HCT116 (cell line): ENCODE measurements around the gene TCFL5. TPM values are rescaled to one million over a fixed set of nuclear protein-coding genes. Genes with fewer than 3 reads are reported as not detected.

Source experiments
- ATAC-seq: fragments of 200-7000 bp; cut with Tn5 transposase; 2 replicates; pipeline ENCODE4 v1.9.1; 2020; ENCODE audit warnings: mild to moderate bottlenecking, moderate library complexity
- BruUV-seq: library from RNA; stranded (reverse); fragments of 400-500 nt; replicated peaks from 2 replicates; lab custom pipeline; 2021; lab: Mats Ljungman, UMichigan
- CTCF ChIA-PET: fragments of 300-600 bp; sonication (Branson Sonifier 250); formaldehyde crosslinking; loops from one replicate; lab custom pipeline; 2021; ENCODE audit warnings: antibody characterized with exemption; lab: Charles Lee
- POLR2A ChIA-PET: fragments of 300-600, 350-600 bp; sonication (Branson Sonifier 250); formaldehyde crosslinking; loops from one replicate; lab custom pipeline; 2021; ENCODE audit warnings: antibody characterized with exemption; lab: Charles Lee
- RAD21 ChIA-PET, 2 experiments: fragments of 300-600 bp; sonication (Branson Sonifier 250); formaldehyde crosslinking; loops; one replicate each; lab custom pipeline; 2023; ENCODE audit warnings: low total read pairs in 2 of 2; ENCODE audit not compliant: uncharacterized antibody in 2 of 2, unreplicated experiment in 2 of 2, low non-redundant PET in 1 of 2; lab: Charles Lee
- DNase-seq: peaks from one replicate; pipeline ENCODE4 v3.0.0-alpha.2; 2010; ENCODE audit warnings: low read depth, low spot score
- H2AFZ ChIP-seq: fragments of 200-600 bp; shearing (Covaris generic), sonication (generic); 2 replicates; pipeline ENCODE4 v1.6.1; 2017; ENCODE audit warnings: low read depth, mixed run types, mixed read lengths, antibody characterized with exemption, low read length; ENCODE audit not compliant: poor library complexity, severe bottlenecking
- H3K27ac ChIP-seq: 2 replicates; pipeline ENCODE4 v1.5.1; 2012; ENCODE audit warnings: low read depth, low read length
- H3K27me3 ChIP-seq: fragments of 200-600 bp; sonication (generic); 2 replicates; pipeline ENCODE4 v1.6.1; 2016; ENCODE audit warnings: mixed run types, low read length, mixed read lengths; ENCODE audit not compliant: insufficient read depth
- H3K36me3 ChIP-seq, 2 experiments: fragments of 200-500 bp in 1 of 2; fragments of 200-600 bp in 1 of 2; sonication (Bioruptor generic) in 1 of 2; sonication (generic) in 1 of 2; 2 replicates each; pipeline versions ENCODE4 v1.5.1 to v1.6.1; 2014 to 2016; ENCODE audit warnings: low read length in 2 of 2, inconsistent platforms in 1 of 2, mixed read lengths in 1 of 2, mixed run types in 1 of 2; ENCODE audit not compliant: insufficient read depth in 2 of 2, control insufficient read depth in 1 of 2
- H3K4me1 ChIP-seq, 2 experiments: fragments of 200-600 bp in 1 of 2; sonication (generic) in 1 of 2; 2 replicates each; pipeline versions ENCODE4 v1.5.1 to v1.6.1; 2012 to 2017; ENCODE audit warnings: low read length in 2 of 2, inconsistent platforms in 1 of 2, mild to moderate bottlenecking in 1 of 2, mixed read lengths in 1 of 2, mixed run types in 1 of 2, moderate library complexity in 1 of 2; ENCODE audit not compliant: insufficient read depth in 2 of 2, control insufficient read depth in 1 of 2
- H3K4me2 ChIP-seq: fragments of 200-600 bp; sonication (generic); 2 replicates; pipeline ENCODE4 v1.6.1; 2017; ENCODE audit warnings: mixed run types, low read length, mixed read lengths
- H3K4me3 ChIP-seq, 2 experiments: fragments of 200-600 bp in 1 of 2; sonication (generic) in 1 of 2; replicated peaks in 1 of 2; 2 replicates each; pipeline ENCODE4 v1.5.1; 2011 to 2016; ENCODE audit warnings: low read length in 2 of 2, control low read depth in 1 of 2, low read depth in 1 of 2, mild to moderate bottlenecking in 1 of 2, mixed read lengths in 1 of 2, mixed run types in 1 of 2
- H3K79me2 ChIP-seq: fragments of 200-600 bp; sonication (generic); 2 replicates; pipeline ENCODE4 v1.6.1; 2017; ENCODE audit warnings: mild to moderate bottlenecking, mixed run types, low read length, moderate library complexity, mixed read lengths; ENCODE audit not compliant: insufficient read depth
- H3K9ac ChIP-seq: fragments of 200-600 bp; sonication (generic); 2 replicates; pipeline ENCODE4 v1.6.1; 2016; ENCODE audit warnings: low read length, mixed read lengths
- H3K9me2 ChIP-seq: fragments of 200-600 bp; sonication (generic), shearing (Covaris generic); 2 replicates; pipeline ENCODE4 v1.6.1; 2017; ENCODE audit warnings: mixed run types, mild to moderate bottlenecking, moderate library complexity; ENCODE audit not compliant: insufficient read depth
- H3K9me3 ChIP-seq, 2 experiments: fragments of 200-500 bp in 1 of 2; fragments of 200-600 bp in 1 of 2; sonication (Bioruptor generic) in 1 of 2; sonication (generic) in 1 of 2; 2 replicates each; pipeline ENCODE4 v1.6.1; 2014 to 2017; ENCODE audit warnings: low read length in 2 of 2, mixed read lengths in 2 of 2, inconsistent platforms in 1 of 2, low read depth in 1 of 2, mild to moderate bottlenecking in 1 of 2, mixed run types in 1 of 2, moderate library complexity in 1 of 2; ENCODE audit not compliant: control insufficient read depth in 1 of 2, insufficient read depth in 1 of 2
- H4K20me1 ChIP-seq: fragments of 200-600 bp; sonication (generic), shearing (Covaris generic); 2 replicates; pipeline ENCODE4 v1.6.1; 2017; ENCODE audit warnings: mixed run types, mild to moderate bottlenecking, moderate library complexity; ENCODE audit not compliant: insufficient read depth
- ATF3 ChIP-seq: IDR thresholded peaks from 2 replicates; pipeline ENCODE4 v1.6.1; 2012
- CBX3 ChIP-seq: IDR thresholded peaks from 2 replicates; pipeline ENCODE4 v1.6.1; 2012; ENCODE audit warnings: low read depth
- CEBPB ChIP-seq: IDR thresholded peaks from 2 replicates; pipeline ENCODE4 v1.6.1; 2012; ENCODE audit warnings: low read depth
- FOSL1 ChIP-seq: IDR thresholded peaks from 2 replicates; pipeline ENCODE4 v1.6.1; 2012; ENCODE audit warnings: low read depth
- JUND ChIP-seq: IDR thresholded peaks from 2 replicates; pipeline ENCODE4 v1.6.1; 2012
- RAD21 ChIP-seq: IDR thresholded peaks from 2 replicates; pipeline ENCODE4 v1.6.1; 2012; ENCODE audit warnings: low read depth, mild to moderate bottlenecking
- SP1 ChIP-seq: IDR thresholded peaks from 2 replicates; pipeline ENCODE4 v1.6.1; 2012; ENCODE audit warnings: low read depth
- intact Hi-C: fragments of 100-400 bp; cut with micrococcal nuclease; formaldehyde crosslinking; loops from 2 replicates; pipeline ENCODE4 v1.10.0; 2022
- total RNA-seq: library from RNA; stranded (reverse); gene quantifications from one replicate; pipeline ENCODE4 v1.2.1, GENCODE V29; 2021; ENCODE audit not compliant: unreplicated experiment
- TF ChIP-seq, protein P1 (sequence below), 3 experiments: fragments of 200-600 bp in 1 of 3; sonication (generic) in 1 of 3; IDR thresholded peaks in 2 of 3; conservative IDR thresholded peaks in 1 of 3; 2 replicates each; pipeline ENCODE4 v1.5.1; 2012 to 2017; ENCODE audit warnings: low read depth in 2 of 3, low read length in 2 of 3, antibody characterized with exemption in 1 of 3, borderline replicate concordance in 1 of 3, control low read depth in 1 of 3, mild to moderate bottlenecking in 1 of 3, mixed read lengths in 1 of 3, mixed run types in 1 of 3, moderate library complexity in 1 of 3; ENCODE audit not compliant: insufficient read depth in 1 of 3

Gene TCFL5
- total RNA-seq, 1 experiment from 2014 or later = 20.4 TPM

DNA sequence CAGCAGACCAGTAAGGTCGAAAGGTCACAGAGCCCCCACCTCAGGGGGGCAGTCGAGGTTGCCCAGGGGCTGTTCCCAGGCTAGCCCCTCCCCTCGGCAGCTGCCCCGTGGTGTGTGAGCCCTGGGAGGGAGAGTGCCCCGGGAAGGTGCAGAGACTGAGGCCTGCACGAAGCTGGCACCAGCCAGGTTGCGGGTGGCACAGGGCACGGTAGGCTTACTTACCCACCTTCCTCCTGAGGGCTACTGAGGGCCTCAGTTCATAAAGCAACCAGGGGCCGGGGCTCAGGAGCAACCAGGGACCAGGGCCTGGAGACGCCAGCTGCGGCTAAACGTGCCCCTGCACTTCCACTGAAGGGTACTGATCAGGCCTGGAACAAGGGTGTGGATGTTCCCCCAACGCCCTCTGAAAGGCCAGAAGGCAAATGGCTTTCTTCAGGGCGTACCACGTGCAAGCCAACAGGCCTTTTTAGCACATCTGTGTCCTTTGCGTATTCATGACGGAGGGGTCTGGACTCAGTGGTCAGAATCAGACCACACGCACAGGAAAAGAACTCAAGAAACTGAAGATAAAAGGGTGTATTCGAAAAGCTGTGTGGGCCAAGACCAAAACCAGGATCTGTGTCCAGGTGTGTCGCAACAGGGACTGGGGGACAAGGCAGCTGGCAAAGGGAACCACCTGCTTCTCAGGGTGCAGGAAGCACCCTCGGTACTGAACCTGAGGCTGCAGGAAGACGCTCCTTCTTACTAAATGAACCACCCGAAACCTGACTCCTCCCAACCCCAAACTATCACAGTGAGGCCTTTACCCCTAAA lies 24.5 kb upstream of the TCFL5 start:
- no peaks in the 10 kb centered on the region for H4K20me1 ChIP-seq
- peaks cover 12 to 25% of the 10 kb centered on the region in 2 experiments; a peak in 3 of 4 replicates for H3K36me3 ChIP-seq
- DNase-seq (no peak), ATAC-seq (no peak)
- intact Hi-C loops = no loop called here
- no peak overlapping the region for H3K4me3 ChIP-seq
- H3K9me2 ChIP-seq = no peaks in the 10 kb centered on the region
- BruUV-seq = no TSS peak
- no peak overlapping the region for H3K4me2 ChIP-seq
- no peaks in the 10 kb centered on the region for H3K27me3 ChIP-seq
- no peak overlapping the region for H2AFZ ChIP-seq
- H3K27ac ChIP-seq = no peak overlapping the region
- H3K4me1 ChIP-seq = no peaks in the 10 kb centered on the region
- RAD21 ChIA-PET = no interaction called here
- no peaks in the 10 kb centered on the region for H3K9me3 ChIP-seq
- no peaks in the 10 kb centered on the region for H3K79me2 ChIP-seq
- no peak overlapping the region for H3K9ac ChIP-seq
- CTCF ChIA-PET = interaction anchor here (2.0 kb wide), 1 partner anchor 10 kb away, joined by 5 read pairs; no protein-coding TSS in a partner anchor
- POLR2A ChIA-PET = no interaction called here
- TF ChIP-seq, protein P1, sequence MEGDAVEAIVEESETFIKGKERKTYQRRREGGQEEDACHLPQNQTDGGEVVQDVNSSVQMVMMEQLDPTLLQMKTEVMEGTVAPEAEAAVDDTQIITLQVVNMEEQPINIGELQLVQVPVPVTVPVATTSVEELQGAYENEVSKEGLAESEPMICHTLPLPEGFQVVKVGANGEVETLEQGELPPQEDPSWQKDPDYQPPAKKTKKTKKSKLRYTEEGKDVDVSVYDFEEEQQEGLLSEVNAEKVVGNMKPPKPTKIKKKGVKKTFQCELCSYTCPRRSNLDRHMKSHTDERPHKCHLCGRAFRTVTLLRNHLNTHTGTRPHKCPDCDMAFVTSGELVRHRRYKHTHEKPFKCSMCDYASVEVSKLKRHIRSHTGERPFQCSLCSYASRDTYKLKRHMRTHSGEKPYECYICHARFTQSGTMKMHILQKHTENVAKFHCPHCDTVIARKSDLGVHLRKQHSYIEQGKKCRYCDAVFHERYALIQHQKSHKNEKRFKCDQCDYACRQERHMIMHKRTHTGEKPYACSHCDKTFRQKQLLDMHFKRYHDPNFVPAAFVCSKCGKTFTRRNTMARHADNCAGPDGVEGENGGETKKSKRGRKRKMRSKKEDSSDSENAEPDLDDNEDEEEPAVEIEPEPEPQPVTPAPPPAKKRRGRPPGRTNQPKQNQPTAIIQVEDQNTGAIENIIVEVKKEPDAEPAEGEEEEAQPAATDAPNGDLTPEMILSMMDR (IDR thresholded peaks at IDR 0.05 in 2 of 3, conservative IDR thresholded peaks at IDR 0.05 in 1 of 3; ENCODE audit: borderline replicate concordance in 1 of 3, insufficient read depth in 1 of 3, low read depth in 2 of 3, low read length in 2 of 3) = no peak
- TF ChIP-seq CBX3 (no peak), SP1 (no peak), JUND (no peak), RAD21 (no peak), ATF3 (no peak), CEBPB (no peak), FOSL1 (no peak)
